ENCODE results near the gene FITM2. TPM values are rescaled to one million over a fixed set of nuclear protein-coding genes. Genes with fewer than 3 reads are reported as not detected.

Gene FITM2
- polyA plus RNA-seq, 1 of the 3 experiments (the other 2 are of a cell fraction), result 3.6 TPM

- TF ChIP-seq MEF2A (IDR thresholded peaks at IDR 0.05; ENCODE audit: borderline replicate concordance, low read depth) (no peak), NFIC (IDR thresholded peaks at IDR 0.05; ENCODE audit: borderline replicate concordance) (no peak), GATA2 (CRISPR knock-in tag; IDR thresholded peaks at IDR 0.05) (no peak), FOSL2 (IDR thresholded peaks at IDR 0.05; ENCODE audit: borderline replicate concordance, low read depth) (no peak), GABPA (IDR thresholded peaks at IDR 0.05; ENCODE audit: low read depth) (no peak), ZBTB33 (IDR thresholded peaks at IDR 0.05; ENCODE audit: borderline replicate concordance, low read depth) (no peak), RFX5 (IDR thresholded peaks at IDR 0.05; ENCODE audit: low read length) (no peak), RCOR1 (IDR thresholded peaks at IDR 0.05; ENCODE audit: low read length) (no peak), CHD2 (IDR thresholded peaks at IDR 0.05; ENCODE audit: low read length, partially characterized antibody) (no peak), RXRA (IDR thresholded peaks at IDR 0.05; ENCODE audit: borderline replicate concordance, low read depth) (no peak), ELF1 (IDR thresholded peaks at IDR 0.05) (no peak), IRF3 (IDR thresholded peaks at IDR 0.05; ENCODE audit: low read depth, low read length) (no peak), PBX3 (IDR thresholded peaks at IDR 0.05) (no peak), USF1 (IDR thresholded peaks at IDR 0.05; ENCODE audit: borderline replicate concordance, low read depth) (no peak)
- no peak within 1 kb of the TSS for H3K9ac ChIP-seq
- no peaks in the 10 kb centered on the region for H3K9me2 ChIP-seq
- peak; percentile 54 for DNase-seq
- no peaks in the 10 kb centered on the region for H3K36me3 ChIP-seq (replicated peaks in 1 of 2; ENCODE audit: control insufficient read depth in 1 of 2, insufficient read depth in 2 of 2, low read length in 1 of 2)
- H3K27ac ChIP-seq (ENCODE audit: low read depth in 2 of 2, low read length in 1 of 2), result peak within 1 kb of the TSS in 1 of 2 experiments; percentile 18; a peak in 2 of 4 replicates
- no peaks in the 10 kb centered on the region for H3K79me2 ChIP-seq (ENCODE audit: insufficient read depth)
- no peak within 1 kb of the TSS for H3K4me2 ChIP-seq
- no peaks in the 10 kb centered on the region for H3F3A ChIP-seq (replicated peaks; ENCODE audit: insufficient read depth)
- no peak within 1 kb of the TSS for H3K4me3 ChIP-seq (ENCODE audit: low read depth in 2 of 2, low read length in 1 of 2)
- 79% methylated on average over 9 of the region's 16 CpGs for WGBS (ENCODE audit: low lambda C conversion rate)
- CTCF ChIA-PET, result interaction anchor here (0.9 to 2.0 kb wide), 2 partner anchors 47 to 119 kb away, joined by 3 to 6 read pairs; no protein-coding TSS in a partner anchor
- peaks cover 0 to 18% of the 10 kb centered on the region in 2 experiments; a peak in 1 of 4 replicates for H3K4me1 ChIP-seq (ENCODE audit: control insufficient read depth in 1 of 2, insufficient read depth in 2 of 2, low read depth in 1 of 2, low read length in 1 of 2)
- H3K27me3 ChIP-seq (ENCODE audit: insufficient read depth), result no peaks in the 10 kb centered on the region
- POLR2A ChIA-PET, result no interaction called here
- no peaks in the 10 kb centered on the region for H3K9me3 ChIP-seq
- H2AFZ ChIP-seq (ENCODE audit: low read depth), result no peak within 1 kb of the TSS
- H4K20me1 ChIP-seq (ENCODE audit: insufficient read depth), result no peaks in the 10 kb centered on the region
These were observed 25.9 kb upstream of the FITM2 start, which contains the start of gene R3HDML for GRCh38 chr20:44336725-44337380. R3HDML (plus strand) TSS chr20:44337043; CDS start chr20:44337158, 115 bp downstream.
